ENCODE measurements around the gene ZNF438.

ZNF438 gene
- 3.1 to 4.7 reads per million in 2 donors for total RNA-seq

- DNase-seq, result peak; percentile 89 to 95 (median 92)
Observed at GRCh38 chr10:31031558-31032257, at the start of gene ZNF438. ZNF438 (minus strand) TSS chr10:31031865; CDS start chr10:30877034, 154,831 bp downstream.

- DNase-seq, result no peak
Observed at GRCh38 chr10:31076610-31076988, 44.9 kb upstream of the ZNF438 start.

GRCh38 chr10:31075881-31076609 is 44.4 kb upstream of the ZNF438 start:
- DNase-seq, result no peak

GRCh38 chr10:31075434-31075833 is 43.8 kb upstream of the ZNF438 start:
- no peak for DNase-seq

- no peak for DNase-seq
Observed at GRCh38 chr10:31074722-31075086, 43.0 kb upstream of the ZNF438 start.

GRCh38 chr10:31073996-31074721 is 42.5 kb upstream of the ZNF438 start:
- DNase-seq, result no peak

- no peak for DNase-seq
Observed at GRCh38 chr10:31073211-31073610, 41.5 kb upstream of the ZNF438 start.

GRCh38 chr10:31072451-31072850 is 40.8 kb upstream of the ZNF438 start:
- no peak for DNase-seq

GRCh38 chr10:31071232-31072005 is 39.8 kb upstream of the ZNF438 start:
- DNase-seq, result no peak

- peak in 1 of 5 experiments; percentile 23 for DNase-seq
Observed at GRCh38 chr10:31070691-31071090, 39.0 kb upstream of the ZNF438 start.

- DNase-seq, result no peak
Observed at GRCh38 chr10:31070025-31070424, 38.4 kb upstream of the ZNF438 start.

GRCh38 chr10:31069411-31069810 is 37.7 kb upstream of the ZNF438 start:
- DNase-seq, result no peak

- no peak for DNase-seq
Observed at GRCh38 chr10:31064348-31064747, 32.7 kb upstream of the ZNF438 start.

- no peak for DNase-seq
Observed at GRCh38 chr10:31063841-31064240, 32.2 kb upstream of the ZNF438 start.

GRCh38 chr10:31062856-31063255 is 31.2 kb upstream of the ZNF438 start:
- DNase-seq, result no peak

- DNase-seq, result no peak
Observed at GRCh38 chr10:31061941-31062340, 30.3 kb upstream of the ZNF438 start.

- DNase-seq, result no peak
Observed at GRCh38 chr10:31058795-31059703, 27.4 kb upstream of the ZNF438 start.

GRCh38 chr10:31056678-31057077 is 25.0 kb upstream of the ZNF438 start:
- peak in 1 of 5 experiments; percentile 26 for DNase-seq

GRCh38 chr10:31055573-31056251 is 24.0 kb upstream of the ZNF438 start:
- no peak for DNase-seq

GRCh38 chr10:31051703-31052102 is 20.0 kb upstream of the ZNF438 start:
- DNase-seq, result no peak

- no peak for DNase-seq
Observed at GRCh38 chr10:31042670-31043069, 11.0 kb upstream of the ZNF438 start.

Data from T-helper 2 cell (primary cell).